DOHH2 (cell line): ENCODE data around the gene UROD.
"Not testable (repeated sequence)": the region's sequence is repeated elsewhere in the genome, so short reads cannot be mapped to it uniquely, and the experiment has no call there.

ENCODE experiments used
- H3F3A ChIP-seq: fragments of 200-600 bp; sonication (generic), shearing (Covaris generic); 2 replicates; pipeline ENCODE4 v1.6.0; 2016; ENCODE audit warnings: antibody characterized with exemption, mild to moderate bottlenecking; ENCODE audit not compliant: control insufficient read depth, insufficient read depth
- H3K27ac ChIP-seq: fragments of 200-600 bp; sonication (generic); 2 replicates; pipeline ENCODE4 v1.5.1; 2014; ENCODE audit warnings: low read depth, mild to moderate bottlenecking, low read length, moderate library complexity
- H3K27me3 ChIP-seq: fragments of 200-600 bp; sonication (generic); 2 replicates; pipeline ENCODE4 v1.6.1; 2014; ENCODE audit warnings: mild to moderate bottlenecking, low read length, mixed read lengths; ENCODE audit not compliant: control insufficient read depth
- H3K36me3 ChIP-seq: fragments of 200-600 bp; sonication (generic); 2 replicates; pipeline ENCODE4 v1.6.1; 2014; ENCODE audit warnings: mild to moderate bottlenecking, low read length, moderate library complexity, mixed read lengths; ENCODE audit not compliant: control insufficient read depth
- H3K4me1 ChIP-seq: fragments of 200-600 bp; sonication (generic); 2 replicates; pipeline ENCODE4 v1.6.1; 2014; ENCODE audit warnings: mild to moderate bottlenecking, low read length, mixed read lengths; ENCODE audit not compliant: control insufficient read depth
- H3K4me2 ChIP-seq: fragments of 200-600 bp; sonication (generic); 2 replicates; pipeline ENCODE4 v1.6.0; 2014; ENCODE audit warnings: mild to moderate bottlenecking, low read length, moderate library complexity
- H3K4me3 ChIP-seq: fragments of 200-600 bp; sonication (generic); 2 replicates; pipeline ENCODE4 v1.5.1; 2014; ENCODE audit warnings: mild to moderate bottlenecking, low read length, mixed read lengths
- H3K79me2 ChIP-seq: fragments of 200-600 bp; sonication (generic); 2 replicates; pipeline ENCODE4 v1.6.1; 2014; ENCODE audit warnings: mild to moderate bottlenecking, low read length, mixed read lengths; ENCODE audit not compliant: control insufficient read depth
- H3K9me2 ChIP-seq: fragments of 200-600 bp; sonication (generic); replicated peaks from 2 replicates; pipeline ENCODE4 v1.6.1; 2014; ENCODE audit warnings: mild to moderate bottlenecking, low read length, mixed read lengths; ENCODE audit not compliant: control insufficient read depth
- H3K9me3 ChIP-seq: fragments of 200-600 bp; sonication (generic); 2 replicates; pipeline ENCODE4 v1.6.1; 2014; ENCODE audit warnings: antibody characterized with exemption, low read length, mixed read lengths; ENCODE audit not compliant: control insufficient read depth, insufficient read depth
- H4K20me1 ChIP-seq: fragments of 200-600 bp; sonication (generic); 2 replicates; pipeline ENCODE4 v1.6.0; 2014; ENCODE audit warnings: low read depth, mild to moderate bottlenecking, antibody characterized with exemption, low read length, moderate library complexity; ENCODE audit not compliant: control insufficient read depth, insufficient read depth
- CTCF ChIP-seq: fragments of 200-600 bp; sonication (generic); IDR thresholded peaks from one replicate; pipeline ENCODE4 v1.5.1; 2014; ENCODE audit warnings: antibody characterized with exemption, mild to moderate bottlenecking, low read depth, low read length; ENCODE audit not compliant: poor library complexity, severe bottlenecking
- EZH2phosphoT487 ChIP-seq: fragments of 200-600 bp; sonication (generic); IDR thresholded peaks from 2 replicates; pipeline ENCODE4 v1.6.1; 2017; ENCODE audit warnings: borderline replicate concordance, mild to moderate bottlenecking, antibody characterized with exemption, low read length, moderate library complexity, mixed read lengths

Gene UROD

GRCh38 chr1:44999232-44999631 is 12.8 kb upstream of the UROD start:
- H3K36me3 ChIP-seq = peaks cover 12% of the 10 kb centered on the region; the same call in 1 of the 2 replicates
- no peak overlapping the region for H3K27ac ChIP-seq
- no peaks in the 10 kb centered on the region for H3K4me1 ChIP-seq
- H3F3A ChIP-seq = no peaks in the 10 kb centered on the region
- no peaks in the 10 kb centered on the region for H3K9me2 ChIP-seq
- no peaks in the 10 kb centered on the region for H3K9me3 ChIP-seq
- TF ChIP-seq CTCF (no peak), EZH2phosphoT487 (no peak)
- H3K79me2 ChIP-seq = no peaks in the 10 kb centered on the region
- H4K20me1 ChIP-seq = no peaks in the 10 kb centered on the region
- no peak overlapping the region for H3K4me2 ChIP-seq
- H3K4me3 ChIP-seq = no peak overlapping the region
- H3K27me3 ChIP-seq = no peaks in the 10 kb centered on the region

- Histone ChIP-seq H3K36me3 (peaks cover 14% of the 10 kb centered on the region; the same call in 1 of the 2 replicates), H3K27me3 (no peaks in the 10 kb centered on the region), H3K4me3 (no peak overlapping the region), H4K20me1 (no peaks in the 10 kb centered on the region), H3K27ac (no peak overlapping the region), H3F3A (no peaks in the 10 kb centered on the region), H3K79me2 (no peaks in the 10 kb centered on the region), H3K4me1 (no peaks in the 10 kb centered on the region), H3K9me3 (no peaks in the 10 kb centered on the region), H3K9me2 (no peaks in the 10 kb centered on the region), H3K4me2 (no peak overlapping the region)
- TF ChIP-seq CTCF = no peak
- TF ChIP-seq EZH2phosphoT487 = no peak
Observed at GRCh38 chr1:45001011-45001481, 11.0 kb upstream of the UROD start.

GRCh38 chr1:45001576-45001975 is 10.5 kb upstream of the UROD start:
- peaks cover 14% of the 10 kb centered on the region; the same call in 1 of the 2 replicates for H3K36me3 ChIP-seq
- not testable (repeated sequence) for H3K79me2 ChIP-seq, H3F3A ChIP-seq, H3K4me3 ChIP-seq, H3K4me2 ChIP-seq, H3K27me3 ChIP-seq, H3K9me3 ChIP-seq, H3K27ac ChIP-seq, H3K4me1 ChIP-seq, H3K9me2 ChIP-seq, H4K20me1 ChIP-seq

- no peaks in the 10 kb centered on the region for H3K79me2 ChIP-seq
- H3K27me3 ChIP-seq = no peaks in the 10 kb centered on the region
- no peaks in the 10 kb centered on the region for H3K9me3 ChIP-seq
- no peaks in the 10 kb centered on the region for H3K4me1 ChIP-seq
- H4K20me1 ChIP-seq = no peaks in the 10 kb centered on the region
- no peak for TF ChIP-seq EZH2phosphoT487
- no peak for TF ChIP-seq CTCF
- no peak overlapping the region for H3K4me3 ChIP-seq
- H3F3A ChIP-seq = no peaks in the 10 kb centered on the region
- peaks cover 22% of the 10 kb centered on the region; the same call in 1 of the 2 replicates for H3K36me3 ChIP-seq
- no peak overlapping the region for H3K4me2 ChIP-seq
- no peak overlapping the region for H3K27ac ChIP-seq
- no peaks in the 10 kb centered on the region for H3K9me2 ChIP-seq
Observed at GRCh38 chr1:45002650-45003645, 9.1 kb upstream of the UROD start.
